HUES48 (cell line): ENCODE data around the gene IL23R.
"Not testable (repeated sequence)": the region's sequence is repeated elsewhere in the genome, so short reads cannot be mapped to it uniquely, and the experiment has no call there.

Source experiments
- H3K27ac ChIP-seq: one replicate; pipeline ENCODE4 v1.7.0; 2013; ENCODE audit warnings: low read depth, low read length, inconsistent platforms
- H3K27me3 ChIP-seq: 2 replicates; pipeline ENCODE4 v1.6.1; 2013; ENCODE audit warnings: mild to moderate bottlenecking, low read length; ENCODE audit not compliant: control insufficient read depth, insufficient read depth
- H3K36me3 ChIP-seq: 2 replicates; pipeline ENCODE4 v1.6.1; 2013; ENCODE audit warnings: low read length; ENCODE audit not compliant: control insufficient read depth, insufficient read depth
- H3K4me1 ChIP-seq: 2 replicates; pipeline ENCODE4 v1.6.1; 2013; ENCODE audit warnings: mild to moderate bottlenecking, low read length; ENCODE audit not compliant: control insufficient read depth, insufficient read depth
- H3K4me3 ChIP-seq: 2 replicates; pipeline ENCODE4 v1.5.1; 2013; ENCODE audit warnings: mild to moderate bottlenecking, low read depth, low read length
- H3K9ac ChIP-seq: 2 replicates; pipeline ENCODE4 v1.6.1; 2013; ENCODE audit warnings: mild to moderate bottlenecking, low read depth, low read length, moderate library complexity
- H3K9me3 ChIP-seq: 2 replicates; pipeline ENCODE4 v1.6.1; 2013; ENCODE audit warnings: low read length; ENCODE audit not compliant: control insufficient read depth, insufficient read depth

Gene IL23R

GRCh38 chr1:67135354-67135753, 30.9 kb upstream of the IL23R start:
- Histone ChIP-seq H3K9ac (no peak overlapping the region), H3K9me3 (no peaks in the 10 kb centered on the region), H3K36me3 (no peaks in the 10 kb centered on the region), H3K27ac (no peak overlapping the region), H3K27me3 (no peaks in the 10 kb centered on the region), H3K4me1 (peaks cover 8% of the 10 kb centered on the region), H3K4me3 (no peak overlapping the region)

DNA sequence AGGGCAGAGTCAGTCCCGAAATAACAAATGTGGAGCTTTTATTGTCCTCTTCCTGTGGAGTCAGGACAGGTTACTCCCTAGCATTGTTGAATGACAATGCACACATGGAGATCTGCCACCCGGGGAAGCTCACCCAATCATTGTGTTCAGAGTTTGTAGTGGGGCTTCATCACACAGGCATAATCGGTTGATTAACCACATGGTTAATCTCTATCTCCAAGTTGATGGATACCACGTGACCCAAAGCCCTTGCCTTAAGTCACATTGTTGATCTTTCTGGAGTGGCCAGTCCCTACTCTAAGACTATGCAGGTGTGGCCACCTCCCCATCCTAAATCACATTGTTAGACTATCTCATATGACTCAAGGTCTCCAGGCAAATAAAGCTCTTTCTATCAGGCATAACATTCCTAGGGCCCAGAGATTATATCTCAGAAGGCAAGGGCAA, 28.9 kb upstream of the IL23R start:
- peak overlapping the region; percentile 55 for H3K27ac ChIP-seq
- no peaks in the 10 kb centered on the region for H3K27me3 ChIP-seq
- H3K36me3 ChIP-seq = no peaks in the 10 kb centered on the region
- H3K4me3 ChIP-seq = no peak overlapping the region
- H3K9ac ChIP-seq = no peak overlapping the region
- no peaks in the 10 kb centered on the region for H3K9me3 ChIP-seq
- H3K4me1 ChIP-seq = peaks cover 8% of the 10 kb centered on the region

DNA sequence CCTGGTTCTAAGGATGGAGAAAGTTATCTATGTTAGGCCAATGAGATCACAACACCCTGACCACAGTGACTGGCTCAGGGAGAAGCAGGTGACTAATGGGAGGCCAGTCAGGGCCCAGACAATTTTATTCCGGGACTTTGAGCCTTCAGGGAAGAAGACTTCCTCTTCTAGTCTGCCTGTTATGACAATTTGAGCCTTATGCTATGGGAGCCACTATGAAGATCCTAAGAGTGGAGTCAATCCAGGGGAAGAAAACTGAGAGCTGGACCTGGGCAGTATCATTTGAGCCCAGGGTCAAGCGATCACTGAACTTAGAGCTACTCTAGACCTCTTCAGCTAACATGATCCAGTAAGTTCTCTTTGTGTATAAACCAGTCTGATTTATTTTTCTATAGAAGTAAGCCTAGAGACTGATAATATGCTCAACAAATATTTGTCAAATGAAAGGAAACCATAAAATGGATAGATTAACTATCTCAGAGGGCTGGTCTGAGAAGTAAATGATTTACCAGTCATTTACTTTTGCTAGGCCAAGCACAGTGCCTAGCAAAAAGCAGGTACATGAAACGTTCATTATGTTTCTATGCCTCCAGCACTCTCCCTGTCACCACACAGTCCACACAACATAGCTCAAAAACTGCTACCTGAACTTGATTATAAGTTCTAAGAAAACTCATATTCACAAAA, 27.3 kb upstream of the IL23R start:
- H3K9ac ChIP-seq = no peak overlapping the region
- H3K9me3 ChIP-seq = no peaks in the 10 kb centered on the region
- H3K27me3 ChIP-seq = no peaks in the 10 kb centered on the region
- peaks cover 8% of the 10 kb centered on the region for H3K4me1 ChIP-seq
- H3K27ac ChIP-seq = no peak overlapping the region
- H3K36me3 ChIP-seq = no peaks in the 10 kb centered on the region
- no peak overlapping the region for H3K4me3 ChIP-seq

- H3K36me3 ChIP-seq = no peaks in the 10 kb centered on the region
- H3K27ac ChIP-seq = no peak overlapping the region
- no peaks in the 10 kb centered on the region for H3K27me3 ChIP-seq
- H3K9ac ChIP-seq = no peak overlapping the region
- no peak overlapping the region for H3K4me3 ChIP-seq
- no peaks in the 10 kb centered on the region for H3K9me3 ChIP-seq
- H3K4me1 ChIP-seq = peaks cover 4% of the 10 kb centered on the region; the same call in 1 of the 2 replicates
Observed at GRCh38 chr1:67140460-67140859, 25.8 kb upstream of the IL23R start.

GRCh38 chr1:67141832-67142231, 24.4 kb upstream of the IL23R start:
- H3K4me3 ChIP-seq, H3K9ac ChIP-seq, H3K27ac ChIP-seq, H3K27me3 ChIP-seq, H3K36me3 ChIP-seq, H3K4me1 ChIP-seq, H3K9me3 ChIP-seq: not testable (repeated sequence)

GRCh38 chr1:67142931-67143330, 23.3 kb upstream of the IL23R start:
- H3K27ac ChIP-seq = no peak overlapping the region
- H3K9me3 ChIP-seq = no peaks in the 10 kb centered on the region
- H3K27me3 ChIP-seq = no peaks in the 10 kb centered on the region
- no peak overlapping the region for H3K9ac ChIP-seq
- H3K4me3 ChIP-seq = no peak overlapping the region
- H3K4me1 ChIP-seq = no peaks in the 10 kb centered on the region
- H3K36me3 ChIP-seq = no peaks in the 10 kb centered on the region

- Histone ChIP-seq H3K4me1 (peaks cover 4% of the 10 kb centered on the region; the same call in 1 of the 2 replicates), H3K4me3 (no peak overlapping the region), H3K27me3 (no peaks in the 10 kb centered on the region), H3K9ac (no peak overlapping the region), H3K27ac (no peak overlapping the region), H3K36me3 (no peaks in the 10 kb centered on the region), H3K9me3 (no peaks in the 10 kb centered on the region)
Observed at GRCh38 chr1:67143966-67144365, 22.3 kb upstream of the IL23R start.

DNA sequence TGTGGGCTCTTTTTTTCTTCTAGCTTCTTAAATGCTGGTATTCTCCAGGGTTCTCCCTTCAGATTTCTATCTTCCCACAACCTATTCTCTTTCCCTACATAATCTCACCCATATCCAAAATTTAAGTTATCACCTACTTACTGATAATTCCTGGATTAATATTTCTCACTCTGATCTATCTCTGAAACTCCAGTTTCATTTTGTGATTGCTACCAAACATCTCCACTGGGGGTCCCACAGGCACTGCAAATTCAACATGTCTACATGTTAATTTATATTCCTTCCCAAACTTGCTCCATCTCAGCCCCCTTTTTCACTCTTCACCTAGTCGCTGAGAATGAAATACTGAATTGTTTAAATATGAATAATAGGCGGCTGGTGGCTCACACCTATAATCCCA, 21.6 kb upstream of the IL23R start:
- H3K9me3 ChIP-seq = no peaks in the 10 kb centered on the region

DNA sequence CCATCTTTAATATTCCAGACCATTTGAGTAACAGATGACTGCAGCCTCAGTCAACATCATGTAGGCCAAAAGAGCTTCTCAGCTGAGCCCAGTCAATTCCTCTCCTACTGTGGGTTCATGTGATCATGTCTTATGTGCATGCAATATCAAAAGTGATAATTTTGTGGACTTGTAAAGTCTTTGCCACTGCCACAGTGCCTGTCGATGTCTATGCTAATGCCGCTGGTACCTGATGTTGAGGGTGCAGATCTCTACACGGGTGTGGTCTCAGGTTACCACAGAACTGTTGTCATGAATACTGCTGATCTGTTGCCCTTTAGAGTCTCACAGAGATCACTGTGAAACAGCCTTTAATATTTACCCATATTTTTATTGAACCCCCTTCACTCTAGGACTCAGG, 20.2 kb upstream of the IL23R start:
- Histone ChIP-seq H3K4me1 (peaks cover 5% of the 10 kb centered on the region; the same call in 1 of the 2 replicates), H3K27ac (no peak overlapping the region), H3K27me3 (no peaks in the 10 kb centered on the region), H3K9me3 (no peaks in the 10 kb centered on the region), H3K4me3 (no peak overlapping the region), H3K9ac (no peak overlapping the region), H3K36me3 (no peaks in the 10 kb centered on the region)

More for the DNA sequence above, 21.6 kb upstream of the IL23R start:
- Histone ChIP-seq H3K4me1 (peaks cover 5% of the 10 kb centered on the region; the same call in 1 of the 2 replicates), H3K27me3 (no peaks in the 10 kb centered on the region), H3K9ac (no peak overlapping the region), H3K4me3 (no peak overlapping the region), H3K27ac (no peak overlapping the region), H3K36me3 (no peaks in the 10 kb centered on the region)

GRCh38 chr1:67146539-67146938, 19.7 kb upstream of the IL23R start:
- no peaks in the 10 kb centered on the region for H3K27me3 ChIP-seq
- no peaks in the 10 kb centered on the region for H3K36me3 ChIP-seq
- no peak overlapping the region for H3K27ac ChIP-seq
- H3K4me1 ChIP-seq = peaks cover 5% of the 10 kb centered on the region; the same call in 1 of the 2 replicates
- H3K4me3 ChIP-seq = no peak overlapping the region
- no peak overlapping the region for H3K9ac ChIP-seq
- no peaks in the 10 kb centered on the region for H3K9me3 ChIP-seq

- not testable (repeated sequence) for H3K4me3 ChIP-seq, H3K27me3 ChIP-seq, H3K27ac ChIP-seq, H3K9ac ChIP-seq, H3K36me3 ChIP-seq, H3K4me1 ChIP-seq, H3K9me3 ChIP-seq
Observed at GRCh38 chr1:67147973-67148372, 18.3 kb upstream of the IL23R start.
